Measurements from ENCODE around the gene KCTD7. TPM values are rescaled to one million over a fixed set of nuclear protein-coding genes. Genes with fewer than 3 reads are reported as not detected.
A peak's percentile ranks its signal among the peaks of the same experiment; 100 is the strongest.

The KCTD7 gene
- total and polyA plus RNA-seq, 10 of the 15 experiments (the other 5 are each of a cell fraction or from before 2014, with no cell fraction given) = 1.6 to 18.0 (median 9.4) TPM

GRCh38 chr7:66591799-66592596, 36.7 kb upstream of the KCTD7 start (continued):
- TF ChIP-seq CTCF (IDR thresholded peaks at IDR 0.05 in 2 of 3, conservative IDR thresholded peaks at IDR 0.05 in 1 of 3; ENCODE audit: control insufficient read depth in 2 of 3, extremely low read depth in 1 of 3, insufficient read depth in 1 of 3, low read depth in 3 of 3, low read length in 3 of 3) (no peak), NR2F1 (conservative IDR thresholded peaks at IDR 0.05) (peak; percentile 65), HCFC1 (IDR thresholded peaks at IDR 0.05; ENCODE audit: low read length) (peak; percentile 59), REST (IDR thresholded peaks at IDR 0.05; ENCODE audit: low read depth, low read length) (no peak), SMAD1 (IDR thresholded peaks at IDR 0.05; ENCODE audit: low read depth, partially characterized antibody) (peak; percentile 72), GATAD2B (conservative IDR thresholded peaks at IDR 0.05; ENCODE audit: low read depth) (0 out of 2 replicates have a peak, but pooled peaks have one; percentile 59), EP300 (IDR thresholded peaks at IDR 0.05; ENCODE audit: borderline replicate concordance in 1 of 2, control insufficient read depth in 1 of 2, low read depth in 2 of 2, low read length in 2 of 2) (no peak), ZBTB11 (CRISPR knock-in tag; IDR thresholded peaks at IDR 0.05) (no peak), CREB1 (IDR thresholded peaks at IDR 0.05; ENCODE audit: low read depth) (peak; percentile 95), SREBF2 (IDR thresholded peaks at IDR 0.05; ENCODE audit: low read length) (no peak), FOS (IDR thresholded peaks at IDR 0.05; ENCODE audit: borderline replicate concordance, extremely low read depth, insufficient read length) (no peak), IKZF2 (IDR thresholded peaks at IDR 0.05) (peak; percentile 27 to 29; a peak in 2 of 4 replicates), CREM (IDR thresholded peaks at IDR 0.05; ENCODE audit: low read depth) (peak; percentile 95), BMI1 (IDR thresholded peaks at IDR 0.05; ENCODE audit: borderline replicate concordance) (no peak), PML (IDR thresholded peaks at IDR 0.05; ENCODE audit: low read length) (0 out of 2 replicates have a peak, but pooled peaks have one; percentile 33), PKNOX1 (IDR thresholded peaks at IDR 0.05) (peak; percentile 44), GABPA (IDR thresholded peaks at IDR 0.05; ENCODE audit: low read depth) (peak; percentile 83), SMAD5 (IDR thresholded peaks at IDR 0.05; ENCODE audit: low read depth) (peak; percentile 76), CHD1 (IDR thresholded peaks at IDR 0.05; ENCODE audit: low read depth, low read length) (no peak), PAX5 (IDR thresholded peaks at IDR 0.05; ENCODE audit: borderline replicate concordance, low read depth, low read length) (peak; percentile 20; the same call in 1 of the 2 replicates)
